Neural progenitor cell (in vitro differentiated cells): ENCODE results near the gene CNOT8. TPM values are rescaled to one million over a fixed set of nuclear protein-coding genes. Genes with fewer than 3 reads are reported as not detected.

Experiments used
- DNase-seq: peaks from one replicate; pipeline ENCODE4 v3.0.0-alpha.2; 2016; ENCODE audit warnings: low spot score
- H2AFZ ChIP-seq: fragments of 200-600 bp; sonication (generic); replicated peaks from 2 replicates; pipeline ENCODE4 v1.6.1; 2016; ENCODE audit warnings: antibody characterized with exemption
- H3F3A ChIP-seq: fragments of 200-600 bp; sonication (generic); 2 replicates; pipeline ENCODE4 v1.6.1; 2016; ENCODE audit warnings: antibody characterized with exemption, low read depth
- H3K27ac ChIP-seq: fragments of 200-600 bp; sonication (generic); 2 replicates; pipeline ENCODE4 v1.5.1; 2016; ENCODE audit warnings: mild to moderate bottlenecking
- H3K27me3 ChIP-seq: fragments of 200-600 bp; sonication (generic); 2 replicates; pipeline ENCODE4 v1.6.1; 2016; ENCODE audit warnings: mild to moderate bottlenecking, moderate library complexity
- H3K36me3 ChIP-seq: fragments of 200-600 bp; sonication (generic); 2 replicates; pipeline ENCODE4 v1.5.1; 2016
- H3K4me1 ChIP-seq: fragments of 200-600 bp; sonication (generic); 2 replicates; pipeline ENCODE4 v1.6.1; 2016; ENCODE audit warnings: mixed run types
- H3K4me2 ChIP-seq: fragments of 200-600 bp; sonication (generic); 2 replicates; pipeline ENCODE4 v1.6.1; 2016
- H3K4me3 ChIP-seq: fragments of 200-600 bp; sonication (generic); 2 replicates; pipeline ENCODE4 v1.5.1; 2016
- H3K79me2 ChIP-seq: fragments of 200-600 bp; sonication (generic); 2 replicates; pipeline ENCODE4 v1.6.1; 2016; ENCODE audit warnings: low read depth
- H3K9ac ChIP-seq: fragments of 200-600 bp; sonication (generic); 2 replicates; pipeline ENCODE4 v1.6.1; 2016
- H3K9me3 ChIP-seq: fragments of 200-600 bp; sonication (generic); 2 replicates; pipeline ENCODE4 v1.5.1; 2016; ENCODE audit warnings: low read depth
- H4K20me1 ChIP-seq: fragments of 200-600 bp; sonication (generic); 2 replicates; pipeline ENCODE4 v1.6.1; 2016; ENCODE audit warnings: low read depth
- H3K27ac Mint-ChIP-seq: 3 replicates; pipeline ENCODE4 v1.8.0; 2021; ENCODE audit warnings: mixed read lengths
- H3K27me3 Mint-ChIP-seq: 2 replicates; pipeline ENCODE4 v1.8.0; 2022; ENCODE audit warnings: low read depth, mild to moderate bottlenecking, inconsistent platforms, moderate library complexity, mixed read lengths; ENCODE audit not compliant: insufficient read depth
- H3K36me3 Mint-ChIP-seq: 3 replicates; pipeline ENCODE4 v1.8.0; 2021; ENCODE audit warnings: mixed read lengths
- H3K4me1 Mint-ChIP-seq: 3 replicates; pipeline ENCODE4 v1.8.0; 2021; ENCODE audit warnings: mixed read lengths
- H3K4me3 Mint-ChIP-seq: 3 replicates; pipeline ENCODE4 v1.8.0; 2021; ENCODE audit warnings: mild to moderate bottlenecking, moderate library complexity, mixed read lengths
- H3K9me3 Mint-ChIP-seq: 3 replicates; pipeline ENCODE4 v1.8.0; 2020; ENCODE audit warnings: mixed read lengths
- EZH2 ChIP-seq: fragments of 200-600 bp; sonication (generic); IDR thresholded peaks from 2 replicates; pipeline ENCODE4 v1.6.1; 2017; ENCODE audit warnings: antibody characterized with exemption, mild to moderate bottlenecking, moderate library complexity
- EZH2phosphoT487 ChIP-seq: fragments of 200-600 bp; sonication (generic); IDR thresholded peaks from 2 replicates; pipeline ENCODE4 v1.6.1; 2017; ENCODE audit warnings: antibody characterized with exemption
- total RNA-seq: library from RNA; depleted of rRNA; stranded (reverse); fragments of >200 nt; gene quantifications from 2 replicates; pipeline ENCODE4 v1.2.3, GENCODE V29; 2015; ENCODE audit warnings: low replicate concordance
- TF ChIP-seq, protein P1 (sequence below): fragments of 200-600 bp; sonication (generic); IDR thresholded peaks from 2 replicates; pipeline ENCODE4 v1.5.1; 2017; ENCODE audit warnings: antibody characterized with exemption, mild to moderate bottlenecking

The CNOT8 gene
- total RNA-seq, 1 donor from 2014 or later, result 90.8 TPM

DNA sequence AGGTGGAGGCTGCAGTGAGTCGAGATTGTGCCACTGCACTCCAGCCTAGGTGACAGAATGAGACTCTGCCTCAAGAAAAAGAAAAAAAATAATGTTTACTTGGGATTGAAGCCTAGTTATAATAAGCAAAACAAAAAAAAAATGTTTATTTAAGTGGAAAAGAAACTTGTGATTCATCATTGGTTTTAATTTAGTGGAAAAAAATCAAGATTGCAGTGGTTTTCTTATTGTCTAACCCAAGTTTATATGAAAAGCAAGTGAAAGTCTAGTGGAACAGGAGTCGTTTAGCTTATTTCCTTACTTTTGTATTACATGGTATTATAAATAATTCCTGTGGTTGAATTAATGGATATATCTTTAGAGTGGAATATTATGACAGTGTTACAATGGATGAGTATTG, 8.4 kb downstream of the CNOT8 start:
- H3K9me3 ChIP-seq, result no peaks in the 10 kb centered on the region
- no peaks in the 10 kb centered on the region for H3K9me3 Mint-ChIP-seq
- H3K4me2 ChIP-seq, result no peak overlapping the region
- H3K4me3 Mint-ChIP-seq, result no peak overlapping the region
- H3K27ac Mint-ChIP-seq, result no peak overlapping the region
- H3K79me2 ChIP-seq, result peaks cover 65% of the 10 kb centered on the region
- no peaks in the 10 kb centered on the region for H3K27me3 Mint-ChIP-seq
- H3K36me3 ChIP-seq, result peaks cover 10% of the 10 kb centered on the region
- H3K9ac ChIP-seq, result no peak overlapping the region
- TF ChIP-seq, protein P1, sequence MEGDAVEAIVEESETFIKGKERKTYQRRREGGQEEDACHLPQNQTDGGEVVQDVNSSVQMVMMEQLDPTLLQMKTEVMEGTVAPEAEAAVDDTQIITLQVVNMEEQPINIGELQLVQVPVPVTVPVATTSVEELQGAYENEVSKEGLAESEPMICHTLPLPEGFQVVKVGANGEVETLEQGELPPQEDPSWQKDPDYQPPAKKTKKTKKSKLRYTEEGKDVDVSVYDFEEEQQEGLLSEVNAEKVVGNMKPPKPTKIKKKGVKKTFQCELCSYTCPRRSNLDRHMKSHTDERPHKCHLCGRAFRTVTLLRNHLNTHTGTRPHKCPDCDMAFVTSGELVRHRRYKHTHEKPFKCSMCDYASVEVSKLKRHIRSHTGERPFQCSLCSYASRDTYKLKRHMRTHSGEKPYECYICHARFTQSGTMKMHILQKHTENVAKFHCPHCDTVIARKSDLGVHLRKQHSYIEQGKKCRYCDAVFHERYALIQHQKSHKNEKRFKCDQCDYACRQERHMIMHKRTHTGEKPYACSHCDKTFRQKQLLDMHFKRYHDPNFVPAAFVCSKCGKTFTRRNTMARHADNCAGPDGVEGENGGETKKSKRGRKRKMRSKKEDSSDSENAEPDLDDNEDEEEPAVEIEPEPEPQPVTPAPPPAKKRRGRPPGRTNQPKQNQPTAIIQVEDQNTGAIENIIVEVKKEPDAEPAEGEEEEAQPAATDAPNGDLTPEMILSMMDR, result no peak
- TF ChIP-seq EZH2phosphoT487 (no peak), EZH2 (no peak)
- H3K27ac ChIP-seq, result no peak overlapping the region
- H3K4me3 ChIP-seq, result no peak overlapping the region
- H2AFZ ChIP-seq, result no peak overlapping the region
- DNase-seq, result no peak
- no peaks in the 10 kb centered on the region for H3K4me1 ChIP-seq
- peaks cover 42% of the 10 kb centered on the region for H3K36me3 Mint-ChIP-seq
- no peaks in the 10 kb centered on the region for H4K20me1 ChIP-seq
- H3K4me1 Mint-ChIP-seq, result no peaks in the 10 kb centered on the region
- no peaks in the 10 kb centered on the region for H3K27me3 ChIP-seq
- H3F3A ChIP-seq, result no peaks in the 10 kb centered on the region

DNA sequence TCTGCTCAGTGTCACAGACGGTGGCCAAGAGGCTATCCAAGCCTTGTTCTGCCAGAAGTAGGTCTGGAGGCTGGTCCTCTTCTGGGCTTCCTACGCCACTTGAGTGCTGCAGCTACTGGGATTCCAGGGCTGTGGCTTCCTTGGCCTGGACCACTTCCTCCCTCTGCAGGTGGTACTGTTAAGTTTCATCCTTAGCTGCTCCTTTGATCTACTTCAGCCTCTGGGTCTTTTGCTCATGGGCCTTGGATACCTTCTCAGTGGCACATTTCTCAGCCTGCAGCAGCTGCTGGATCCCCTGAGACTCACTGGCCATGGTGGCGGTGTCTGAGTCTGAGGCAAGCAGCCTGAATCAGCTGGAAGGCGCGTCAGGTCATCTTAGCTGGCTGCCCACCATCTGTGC, 10.3 kb downstream of the CNOT8 start:
- Histone ChIP-seq H3K4me1 (no peaks in the 10 kb centered on the region), H3K9ac (no peak overlapping the region), H3K4me2 (no peak overlapping the region), H2AFZ (no peak overlapping the region), H3F3A (no peaks in the 10 kb centered on the region), H3K36me3 (peaks cover 14% of the 10 kb centered on the region), H3K4me3 (no peak overlapping the region), H3K27me3 (no peaks in the 10 kb centered on the region), H3K27ac (no peak overlapping the region), H4K20me1 (no peaks in the 10 kb centered on the region), H3K9me3 (no peaks in the 10 kb centered on the region), H3K79me2 (peaks cover 46% of the 10 kb centered on the region)
- peaks cover 39% of the 10 kb centered on the region for H3K36me3 Mint-ChIP-seq
- no peaks in the 10 kb centered on the region for H3K9me3 Mint-ChIP-seq
- TF ChIP-seq, protein P1, result peak; percentile 10
- TF ChIP-seq EZH2phosphoT487, result no peak
- no peak overlapping the region for H3K4me3 Mint-ChIP-seq
- no peaks in the 10 kb centered on the region for H3K27me3 Mint-ChIP-seq
- H3K4me1 Mint-ChIP-seq, result no peaks in the 10 kb centered on the region
- no peak overlapping the region for H3K27ac Mint-ChIP-seq
- no peak for DNase-seq

DNA sequence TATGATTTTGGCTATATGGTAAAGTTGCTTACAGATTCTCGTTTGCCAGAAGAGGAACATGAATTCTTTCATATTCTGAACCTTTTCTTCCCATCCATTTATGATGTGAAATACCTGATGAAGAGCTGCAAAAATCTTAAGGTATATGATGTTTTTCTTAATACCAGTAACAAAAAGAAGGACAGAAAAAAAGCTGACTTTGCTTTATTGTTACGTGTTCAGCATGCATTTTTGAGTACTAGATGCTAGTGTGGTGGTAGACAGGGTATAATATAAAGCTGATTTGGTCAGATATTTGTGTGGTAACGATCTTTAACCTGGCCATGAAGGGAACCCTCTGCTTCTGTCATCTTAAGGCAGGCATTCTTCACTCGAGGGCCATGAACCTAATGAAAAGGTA, 13.3 kb downstream of the CNOT8 start:
- no peaks in the 10 kb centered on the region for H3K9me3 ChIP-seq
- H3K4me2 ChIP-seq, result no peak overlapping the region
- no peak for DNase-seq
- H3K27me3 ChIP-seq, result no peaks in the 10 kb centered on the region
- no peak overlapping the region for H3K4me3 ChIP-seq
- peaks cover 41% of the 10 kb centered on the region for H3K36me3 Mint-ChIP-seq
- peaks cover 16% of the 10 kb centered on the region for H3K79me2 ChIP-seq
- no peak overlapping the region for H2AFZ ChIP-seq
- no peak overlapping the region for H3K4me3 Mint-ChIP-seq
- no peaks in the 10 kb centered on the region for H3K27me3 Mint-ChIP-seq
- H4K20me1 ChIP-seq, result no peaks in the 10 kb centered on the region
- no peaks in the 10 kb centered on the region for H3K9me3 Mint-ChIP-seq
- H3K27ac ChIP-seq, result no peak overlapping the region
- H3K4me1 ChIP-seq, result no peaks in the 10 kb centered on the region
- H3K27ac Mint-ChIP-seq, result no peak overlapping the region
- TF ChIP-seq, protein P1, result no peak
- TF ChIP-seq EZH2, result no peak
- TF ChIP-seq EZH2phosphoT487, result no peak
- H3F3A ChIP-seq, result no peaks in the 10 kb centered on the region
- H3K36me3 ChIP-seq, result peaks cover 11% of the 10 kb centered on the region
- no peaks in the 10 kb centered on the region for H3K4me1 Mint-ChIP-seq
- no peak overlapping the region for H3K9ac ChIP-seq
